Stimulated activated CD8-positive, alpha-beta memory T cell treated with anti-CD3 and anti-CD28 coated beads, Interleukin-4, amount 100 ng/mL, for 4 hours (primary cell): ENCODE measurements around the gene AP1G2.

Experiments used
- DNase-seq, 2 donors: peaks; one replicate each; pipeline ENCODE4 v3.0.0-alpha.2; 2020; ENCODE audit warnings: low read depth in 2 of 2, low spot score in 1 of 2

AP1G2 gene

DNA sequence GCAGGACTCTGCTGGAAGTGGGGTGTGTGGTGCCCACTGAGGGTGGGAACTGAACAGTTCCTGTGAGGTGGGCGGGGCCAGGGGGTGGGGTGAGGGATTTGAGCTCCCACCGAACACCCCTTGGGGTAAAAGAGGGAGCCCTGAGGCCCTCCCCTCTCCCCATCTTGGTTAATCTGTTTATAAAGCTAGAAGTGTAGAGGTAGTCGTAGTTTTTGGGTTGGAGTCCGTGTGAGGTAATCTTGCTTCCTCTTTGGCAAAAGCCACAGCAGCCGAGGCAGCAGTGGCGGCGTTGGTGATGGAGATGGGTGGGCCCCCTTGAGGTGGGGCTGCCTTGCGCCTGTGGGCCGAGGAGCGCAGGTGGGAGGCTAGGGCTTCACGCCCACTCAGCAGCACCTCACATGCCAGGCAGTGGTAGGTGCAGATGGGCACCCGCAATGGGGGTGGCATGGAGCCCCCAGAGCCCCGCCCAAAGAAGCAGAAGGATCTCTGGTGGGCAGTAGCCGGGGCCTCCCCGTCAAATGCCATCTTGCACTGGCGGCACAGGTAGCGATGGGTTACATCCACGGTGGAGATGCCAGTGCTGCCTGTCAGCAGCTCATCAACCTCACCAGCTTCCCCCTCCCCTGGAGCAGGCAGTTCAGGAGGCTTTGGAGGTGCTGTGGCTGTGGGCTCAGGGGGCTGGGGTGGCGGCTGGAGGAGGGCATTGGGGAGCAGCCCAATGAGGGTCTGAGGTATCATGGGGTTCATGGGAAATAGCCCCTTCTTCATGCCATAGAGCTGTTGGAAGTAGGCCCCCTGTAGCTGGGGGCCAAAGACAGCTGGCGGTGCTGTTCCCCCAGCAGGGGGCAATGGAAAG is 45.6 kb downstream of the AP1G2 start:
- DNase-seq, result no peak

DNA sequence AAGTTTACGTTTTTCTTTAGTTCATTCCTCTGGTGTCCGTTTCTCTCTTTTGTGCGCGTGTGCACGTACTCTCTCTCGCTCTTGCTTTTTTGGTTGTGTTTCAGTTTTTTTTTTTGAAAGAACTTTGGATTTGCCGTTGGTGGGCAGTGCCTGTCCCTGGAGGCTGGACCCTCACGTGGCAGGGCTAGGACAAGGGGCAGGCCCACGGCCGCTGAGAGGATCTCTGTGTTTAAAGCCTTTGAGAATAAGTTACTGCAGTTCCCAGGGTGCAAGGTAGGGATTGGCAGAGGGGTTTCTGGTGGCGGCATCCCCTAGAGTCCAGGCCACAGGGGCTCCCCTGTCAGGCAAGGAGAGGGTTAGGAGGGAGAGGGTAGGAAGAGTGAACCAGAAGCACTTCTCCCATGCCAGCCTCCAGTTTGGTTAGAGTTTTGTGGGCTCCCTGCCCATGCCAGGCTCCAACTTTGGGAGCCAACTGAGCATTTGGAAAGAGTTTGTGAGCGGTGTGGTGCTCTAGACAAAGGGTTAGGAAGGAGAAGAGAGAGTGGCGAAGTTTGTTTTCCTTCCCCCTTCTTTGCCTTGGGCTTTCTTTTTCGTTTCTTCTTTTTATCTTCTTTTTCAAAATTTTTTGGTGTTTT is 46.6 kb downstream of the AP1G2 start:
- no peak for DNase-seq

DNA sequence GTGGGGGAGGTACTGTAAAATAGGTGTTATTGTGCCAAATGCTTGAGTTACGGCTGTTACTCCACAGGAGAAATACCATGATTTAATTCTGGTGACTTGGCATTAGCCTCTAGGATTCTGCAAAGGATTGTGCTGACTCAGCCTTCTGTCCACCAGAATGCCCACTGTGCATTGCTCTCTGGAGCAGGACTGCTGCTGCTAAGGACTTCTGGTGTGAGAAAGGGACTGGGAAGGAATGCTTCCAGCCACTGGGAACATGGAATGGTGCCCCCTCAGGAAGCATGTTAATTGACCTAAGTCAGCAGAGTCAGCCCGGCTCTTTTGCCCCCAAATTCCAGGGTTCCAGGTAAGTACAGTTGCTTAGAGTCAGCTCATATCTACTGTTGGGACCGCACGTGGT is 48.9 kb downstream of the AP1G2 start:
- DNase-seq, result no peak

DNA sequence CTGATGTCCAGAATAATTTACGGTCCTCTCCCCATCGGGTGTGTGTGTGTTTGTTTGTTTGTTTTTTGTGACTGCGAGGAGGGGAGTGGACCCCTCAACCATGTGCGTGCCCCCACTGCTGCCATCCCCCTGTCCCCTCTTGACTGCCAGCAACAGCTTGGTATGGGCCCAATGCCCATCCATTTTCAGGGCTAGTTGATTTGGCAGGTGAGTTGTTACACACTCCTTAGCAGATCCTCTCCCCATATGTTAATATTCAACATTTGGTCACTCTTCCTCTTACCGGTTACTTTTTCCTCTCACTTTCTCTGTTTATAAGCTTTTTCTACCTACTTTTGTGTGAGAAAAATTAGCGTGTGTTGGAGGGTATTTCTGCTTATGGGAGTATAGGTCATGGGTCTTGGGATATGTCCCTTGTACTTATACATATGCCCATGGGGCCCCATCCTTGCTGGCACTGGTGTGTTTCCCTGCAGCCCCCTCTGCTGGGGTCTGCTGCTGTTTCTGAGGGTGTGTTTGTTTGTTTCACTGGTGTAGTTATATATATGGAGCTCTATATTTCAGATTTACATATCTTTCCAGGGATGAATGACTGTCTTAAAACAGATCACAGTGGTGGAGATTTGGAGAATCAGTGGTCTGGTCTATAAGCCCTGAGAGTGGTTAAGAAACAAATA is 49.8 kb downstream of the AP1G2 start:
- no peak for DNase-seq

DNA sequence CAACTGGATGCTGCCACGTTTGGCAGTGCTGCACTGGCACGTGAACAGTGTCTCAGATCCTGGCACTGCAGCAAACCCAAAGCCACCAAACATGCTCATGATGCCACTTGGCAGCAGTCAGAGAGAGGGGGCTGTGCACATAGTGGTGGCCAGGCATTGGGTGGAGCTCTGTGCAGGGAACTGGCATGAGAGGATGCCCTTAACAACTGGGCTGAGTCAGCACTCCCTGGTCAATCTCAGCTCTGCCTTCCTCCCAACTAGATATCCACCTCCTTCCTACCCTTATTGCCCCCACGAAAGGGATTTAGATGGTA is 53.0 kb downstream of the AP1G2 start:
- DNase-seq, result no peak

DNA sequence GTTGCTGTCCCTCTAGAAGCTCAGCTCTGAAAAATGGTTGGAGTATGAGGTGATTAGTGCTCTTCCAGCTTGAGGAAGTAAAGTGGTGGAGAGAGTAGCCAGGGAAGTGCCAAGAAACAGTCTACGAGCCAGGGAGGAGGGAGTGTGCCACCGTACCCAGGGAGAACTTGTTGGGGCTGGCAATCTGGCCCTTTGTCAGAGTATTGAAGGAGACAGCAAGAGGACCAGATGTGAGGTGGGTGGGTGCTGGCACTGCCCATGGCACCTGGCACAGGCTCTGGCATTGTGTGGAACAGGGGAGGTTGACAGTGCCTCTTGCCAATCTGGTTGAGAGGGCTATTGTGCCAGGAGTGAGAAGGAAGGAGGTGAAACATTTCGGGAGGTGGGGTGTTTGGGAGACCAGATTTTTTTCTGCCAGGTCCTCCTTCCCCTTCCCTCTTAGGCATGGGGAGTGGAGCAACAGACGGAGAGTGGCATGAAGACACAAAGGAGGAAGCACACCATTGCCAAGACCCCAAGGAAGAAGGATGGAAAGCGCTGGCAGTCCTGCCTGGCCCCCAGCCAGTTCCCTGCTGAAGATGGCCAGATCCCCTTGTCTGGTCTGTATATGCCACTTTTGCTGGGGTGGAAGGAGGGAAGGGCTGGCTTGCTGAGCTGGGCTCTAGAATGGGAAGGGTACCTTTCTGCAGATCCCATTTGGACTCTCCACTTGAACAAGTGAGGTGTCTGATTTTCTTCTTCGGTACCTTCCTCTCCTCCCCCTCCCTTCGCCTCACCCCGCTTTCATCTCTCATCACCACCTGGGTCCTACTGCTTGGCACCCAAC is 53.6 kb downstream of the AP1G2 start:
- DNase-seq, result no peak

DNA sequence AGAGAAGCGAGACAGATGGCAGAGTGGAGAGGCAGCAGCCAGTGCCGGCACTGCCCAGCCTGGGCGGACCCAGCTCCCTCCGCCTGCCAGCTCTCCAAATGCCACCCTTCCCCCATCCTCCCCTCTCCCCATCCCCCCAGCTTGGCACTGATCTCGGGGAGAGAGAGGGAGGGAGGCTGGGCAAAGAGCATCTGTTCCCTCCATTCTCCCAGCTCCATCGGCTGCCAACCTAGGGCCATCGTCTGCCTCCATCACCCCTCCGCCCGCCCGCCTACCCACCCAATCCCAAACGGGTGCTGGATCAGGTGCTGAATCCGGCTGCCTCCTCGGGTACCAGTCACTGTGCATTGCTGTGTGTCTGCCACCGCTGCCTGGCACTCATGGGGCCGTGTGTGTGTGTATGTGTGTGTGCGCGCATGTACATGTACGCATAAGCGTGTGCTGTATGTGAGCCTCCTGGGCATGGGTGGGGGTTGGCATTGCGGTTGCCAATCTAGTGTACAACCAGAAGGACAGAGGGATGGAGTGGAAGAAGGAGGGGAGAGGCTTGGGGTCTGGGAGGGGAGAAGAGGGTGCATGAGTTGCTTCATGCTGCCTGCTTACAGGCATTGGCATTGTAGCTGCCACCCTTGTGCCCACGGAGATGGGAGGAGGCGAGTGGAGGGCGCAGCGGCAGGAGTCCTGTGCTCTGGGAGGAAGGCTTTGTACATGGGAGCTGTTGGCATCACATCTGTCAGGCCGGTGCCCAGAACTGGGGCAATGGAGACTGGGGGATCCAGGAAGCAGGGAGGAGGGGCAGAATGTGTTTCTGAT is 54.4 kb downstream of the AP1G2 start:
- DNase-seq, result no peak

DNA sequence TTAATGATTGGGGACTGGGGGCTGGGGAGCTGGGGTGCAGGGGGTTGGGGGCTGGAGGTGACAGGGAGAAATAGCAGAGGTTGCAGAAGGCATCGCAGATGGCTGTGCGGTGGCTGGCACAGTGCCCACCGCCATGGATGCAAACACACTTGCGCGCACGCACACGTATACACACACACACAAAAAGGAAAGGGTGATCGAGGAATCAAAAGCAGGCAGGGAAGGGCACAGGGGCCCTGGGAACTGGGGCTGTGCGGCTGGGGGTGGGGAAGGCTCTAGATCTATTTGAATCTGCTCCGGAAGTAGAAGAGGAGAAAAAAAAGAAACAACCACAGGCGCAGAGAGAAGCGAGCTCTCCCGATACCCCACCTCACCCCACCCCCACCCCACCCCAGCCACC is 55.4 kb downstream of the AP1G2 start:
- DNase-seq, result no peak
